PC-9 (cell line): ENCODE measurements around the gene NDUFB4. TPM values are rescaled to one million over a fixed set of nuclear protein-coding genes. Genes with fewer than 3 reads are reported as not detected.

Experiments used
- BruUV-seq: library from RNA; stranded (reverse); fragments of 400-500 nt; replicated peaks from 2 replicates; lab custom pipeline; 2021; lab: Mats Ljungman, UMichigan
- CTCF ChIA-PET: fragments of 300-600 bp; sonication (Branson Sonifier 250); formaldehyde crosslinking; loops from one replicate; lab custom pipeline; 2022; ENCODE audit warnings: antibody characterized with exemption; lab: Charles Lee
- POLR2A ChIA-PET: fragments of 300-600 bp; sonication (Branson Sonifier 250); formaldehyde crosslinking; loops from one replicate; lab custom pipeline; 2022; ENCODE audit warnings: antibody characterized with exemption; ENCODE audit not compliant: unreplicated experiment; lab: Charles Lee
- DNase-seq, 2 experiments: peaks; one replicate each; pipeline versions ENCODE4 v3.0.0 to v3.0.0-alpha.2; 2015 to 2022; ENCODE audit warnings: mixed read lengths in 1 of 2
- H2AFZ ChIP-seq: fragments of 200-600 bp; sonication (generic); 2 replicates; pipeline ENCODE4 v1.8.1; 2017; ENCODE audit warnings: antibody characterized with exemption
- H3F3A ChIP-seq: fragments of 200-600 bp; sonication (generic); 2 replicates; pipeline ENCODE4 v1.8.1; 2017; ENCODE audit warnings: antibody characterized with exemption, mild to moderate bottlenecking, low read depth; ENCODE audit not compliant: insufficient read depth
- H3K27ac ChIP-seq: fragments of 200-600 bp; sonication (generic); 2 replicates; pipeline ENCODE4 v1.6.1; 2016; ENCODE audit warnings: mixed run types
- H3K27me3 ChIP-seq: fragments of 200-600 bp; sonication (generic); 2 replicates; pipeline ENCODE4 v1.6.1; 2016; ENCODE audit warnings: low read depth, mixed run types; ENCODE audit not compliant: insufficient read depth
- H3K36me3 ChIP-seq: fragments of 200-600 bp; sonication (generic); 2 replicates; pipeline ENCODE4 v1.6.1; 2016; ENCODE audit warnings: low read depth, mixed run types
- H3K4me1 ChIP-seq: fragments of 200-600 bp; sonication (generic); replicated peaks from 2 replicates; pipeline ENCODE4 v1.6.1; 2016; ENCODE audit warnings: mixed run types; ENCODE audit not compliant: insufficient read depth
- H3K4me2 ChIP-seq: fragments of 200-600 bp; sonication (generic); 2 replicates; pipeline ENCODE4 v1.6.1; 2017; ENCODE audit warnings: mixed run types
- H3K4me3 ChIP-seq: fragments of 200-600 bp; sonication (generic); 2 replicates; pipeline ENCODE4 v1.6.1; 2016; ENCODE audit warnings: mixed run types
- H3K79me2 ChIP-seq: fragments of 200-600 bp; sonication (generic); 2 replicates; pipeline ENCODE4 v1.6.1; 2017; ENCODE audit warnings: low read depth, mixed run types
- H3K9me2 ChIP-seq: fragments of 200-600 bp; sonication (generic); 2 replicates; pipeline ENCODE4 v1.8.1; 2017; ENCODE audit warnings: mild to moderate bottlenecking; ENCODE audit not compliant: insufficient read depth
- H3K9me3 ChIP-seq: fragments of 200-600 bp; sonication (generic); 2 replicates; pipeline ENCODE4 v1.8.1; 2016; ENCODE audit warnings: low read depth; ENCODE audit not compliant: insufficient read depth
- H4K20me1 ChIP-seq: fragments of 200-600 bp; sonication (generic); 2 replicates; pipeline ENCODE4 v1.8.1; 2017; ENCODE audit not compliant: insufficient read depth
- EZH2 ChIP-seq: fragments of 200-600 bp; sonication (generic); IDR thresholded peaks from 2 replicates; pipeline ENCODE4 v1.8.0; 2017; ENCODE audit warnings: antibody characterized with exemption, low read depth
- intact Hi-C: fragments of 100-400 bp; cut with micrococcal nuclease; formaldehyde crosslinking; loops from one replicate; pipeline ENCODE4 v1.10.0; 2022; ENCODE audit not compliant: unreplicated experiment
- total RNA-seq: library from RNA; stranded (reverse); gene quantifications from 2 replicates; pipeline ENCODE4 v1.2.3, GENCODE V29; 2021
- TF ChIP-seq, protein P1 (sequence below): fragments of 200-600 bp; sonication (generic); conservative IDR thresholded peaks from 2 replicates; pipeline ENCODE4 v1.6.1; 2017; ENCODE audit warnings: mixed run types, antibody characterized with exemption, mild to moderate bottlenecking, moderate library complexity

The NDUFB4 gene
- total RNA-seq, 1 experiment from 2014 or later, result 217 TPM

DNA sequence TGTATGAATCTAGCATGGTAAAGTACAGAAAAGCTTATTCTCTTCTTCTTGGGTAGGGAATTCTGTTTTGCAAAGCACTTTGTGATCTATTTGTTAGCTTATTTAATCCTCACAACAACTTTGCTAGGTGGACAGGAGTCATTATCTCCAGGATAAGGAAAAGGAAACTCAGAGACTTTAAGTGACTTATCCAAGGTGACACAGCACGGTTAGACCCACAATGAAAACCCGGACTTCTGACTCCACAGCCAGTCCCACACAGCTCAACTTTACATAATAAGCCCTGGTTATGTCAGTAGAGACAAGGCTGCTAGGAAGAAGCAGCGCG is 384 bp upstream of the NDUFB4 start:
- ChIA-PET CTCF (interaction anchor here (1.4 to 1.5 kb wide), 2 partner anchors 37 to 199 kb away, joined by 3 to 5 read pairs; no protein-coding TSS in a partner anchor), POLR2A (interaction anchor here (0.6 to 1.1 kb wide), 11 partner anchors 83 to 1352 kb away, joined by 3 to 8 read pairs (median 3); no protein-coding TSS in a partner anchor)
- H3K27ac ChIP-seq, result no peak overlapping the region
- intact Hi-C loops, result loop anchor here (2.0 kb wide), 1 partner anchor 147 kb away; the partner anchor contains the start of genes GTF2E1 and RABL3
- DNase-seq, result no peak
- H3K79me2 ChIP-seq, result peaks cover 19% of the 10 kb centered on the region
- peaks cover 6% of the 10 kb centered on the region; the same call in 1 of the 2 replicates for H3K4me1 ChIP-seq
- peaks cover 8% of the 10 kb centered on the region; the same call in 1 of the 2 replicates for H4K20me1 ChIP-seq
- H3K9me3 ChIP-seq, result no peaks in the 10 kb centered on the region
- peaks cover 21% of the 10 kb centered on the region; the same call in 1 of the 2 replicates for H3K36me3 ChIP-seq
- peaks cover 9% of the 10 kb centered on the region for H3F3A ChIP-seq
- H2AFZ ChIP-seq, result peak overlapping the region; percentile 94
- no TSS peak for BruUV-seq
- no peaks in the 10 kb centered on the region for H3K27me3 ChIP-seq
- TF ChIP-seq, protein P1, sequence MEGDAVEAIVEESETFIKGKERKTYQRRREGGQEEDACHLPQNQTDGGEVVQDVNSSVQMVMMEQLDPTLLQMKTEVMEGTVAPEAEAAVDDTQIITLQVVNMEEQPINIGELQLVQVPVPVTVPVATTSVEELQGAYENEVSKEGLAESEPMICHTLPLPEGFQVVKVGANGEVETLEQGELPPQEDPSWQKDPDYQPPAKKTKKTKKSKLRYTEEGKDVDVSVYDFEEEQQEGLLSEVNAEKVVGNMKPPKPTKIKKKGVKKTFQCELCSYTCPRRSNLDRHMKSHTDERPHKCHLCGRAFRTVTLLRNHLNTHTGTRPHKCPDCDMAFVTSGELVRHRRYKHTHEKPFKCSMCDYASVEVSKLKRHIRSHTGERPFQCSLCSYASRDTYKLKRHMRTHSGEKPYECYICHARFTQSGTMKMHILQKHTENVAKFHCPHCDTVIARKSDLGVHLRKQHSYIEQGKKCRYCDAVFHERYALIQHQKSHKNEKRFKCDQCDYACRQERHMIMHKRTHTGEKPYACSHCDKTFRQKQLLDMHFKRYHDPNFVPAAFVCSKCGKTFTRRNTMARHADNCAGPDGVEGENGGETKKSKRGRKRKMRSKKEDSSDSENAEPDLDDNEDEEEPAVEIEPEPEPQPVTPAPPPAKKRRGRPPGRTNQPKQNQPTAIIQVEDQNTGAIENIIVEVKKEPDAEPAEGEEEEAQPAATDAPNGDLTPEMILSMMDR, result no peak
- no peak for TF ChIP-seq EZH2
- peak overlapping the region; percentile 86 for H3K4me2 ChIP-seq
- H3K4me3 ChIP-seq, result peak overlapping the region; percentile 100
- H3K9me2 ChIP-seq, result no peaks in the 10 kb centered on the region

DNA sequence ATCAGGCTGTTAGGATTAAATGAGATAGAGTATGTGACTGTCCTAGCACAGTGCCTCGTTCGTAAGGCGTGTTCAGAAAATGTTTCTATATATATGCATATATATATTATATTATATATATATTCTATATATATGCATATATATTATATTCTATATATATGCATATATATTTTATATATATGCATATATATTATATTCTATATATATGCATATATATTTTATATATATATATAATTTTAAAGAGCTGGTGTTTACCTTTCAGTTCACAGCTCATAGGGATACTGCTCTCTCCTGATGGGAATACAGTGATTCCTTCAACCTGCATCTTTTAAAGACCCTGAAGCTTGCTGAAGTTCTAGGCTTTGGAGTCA is 702 bp downstream of the NDUFB4 start:
- Histone ChIP-seq H3F3A (peaks cover 9% of the 10 kb centered on the region), H3K9me3 (no peaks in the 10 kb centered on the region), H3K9me2 (no peaks in the 10 kb centered on the region), H4K20me1 (peaks cover 10% of the 10 kb centered on the region; the same call in 1 of the 2 replicates), H3K4me3 (peak overlapping the region; percentile 100), H3K36me3 (peaks cover 27% of the 10 kb centered on the region), H3K27ac (peak overlapping the region; percentile 73; the same call in 1 of the 2 replicates), H3K4me2 (peak overlapping the region; percentile 86), H3K79me2 (peaks cover 19% of the 10 kb centered on the region), H3K27me3 (no peaks in the 10 kb centered on the region), H2AFZ (peak overlapping the region; percentile 94), H3K4me1 (peaks cover 6% of the 10 kb centered on the region; the same call in 1 of the 2 replicates)
- TF ChIP-seq EZH2, result no peak
- TF ChIP-seq, protein P1, result no peak
- intact Hi-C loops, result loop anchor here (2.0 kb wide), 1 partner anchor 146 kb away; the partner anchor contains the start of genes GTF2E1 and RABL3
- no peak for DNase-seq
- ChIA-PET CTCF (no interaction called here), POLR2A (interaction anchor here (0.6 kb wide), 2 partner anchors 12 to 123 kb away, joined by 3 to 5 read pairs; no protein-coding TSS in a partner anchor)
- BruUV-seq, result no TSS peak

GRCh38 chr3:120597445-120598049 is 1.4 kb downstream of the NDUFB4 start:
- H2AFZ ChIP-seq, result no peak overlapping the region
- H3K79me2 ChIP-seq, result peaks cover 19% of the 10 kb centered on the region
- peaks cover 6% of the 10 kb centered on the region; the same call in 1 of the 2 replicates for H3K4me1 ChIP-seq
- no peaks in the 10 kb centered on the region for H3K27me3 ChIP-seq
- peaks cover 27% of the 10 kb centered on the region for H3K36me3 ChIP-seq
- BruUV-seq, result no TSS peak
- intact Hi-C loops, result loop anchor here (2.0 kb wide), 1 partner anchor 145 kb away; the partner anchor contains the start of genes GTF2E1 and RABL3
- no peak overlapping the region for H3K27ac ChIP-seq
- H3K4me2 ChIP-seq, result peak overlapping the region; percentile 73
- H3K9me3 ChIP-seq, result no peaks in the 10 kb centered on the region
- DNase-seq, result no peak
- peaks cover 9% of the 10 kb centered on the region for H3F3A ChIP-seq
- peak overlapping the region; percentile 47; the same call in 1 of the 2 replicates for H3K4me3 ChIP-seq
- CTCF ChIA-PET, result no interaction called here
- TF ChIP-seq EZH2, result no peak
- TF ChIP-seq, protein P1, result no peak
- POLR2A ChIA-PET, result interaction anchor here (0.6 kb wide), 2 partner anchors 11 to 122 kb away, joined by 3 to 5 read pairs; no protein-coding TSS in a partner anchor
- H3K9me2 ChIP-seq, result no peaks in the 10 kb centered on the region
- H4K20me1 ChIP-seq, result peaks cover 10% of the 10 kb centered on the region; the same call in 1 of the 2 replicates
